Cardiac fibroblast (primary cell): Measurements from ENCODE around the gene EGFR.
"Not testable (repeated sequence)": the region's sequence is repeated elsewhere in the genome, so short reads cannot be mapped to it uniquely, and the experiment has no call there.

Experiments
- DNase-seq, 2 donors: peaks; one replicate each; pipeline versions ENCODE4 v3.0.0 to v3.0.0-alpha.2; 2010; ENCODE audit warnings: low read depth in 2 of 2
- H3K4me3 ChIP-seq, 2 donors: replicated peaks in 1 of 2; 1 replicate in 1 of 2; 2 replicates in 1 of 2; pipeline ENCODE4 v1.5.1; 2011; ENCODE audit warnings: low read depth in 2 of 2, low read length in 2 of 2, mild to moderate bottlenecking in 2 of 2, moderate library complexity in 1 of 2
- TF ChIP-seq, protein P1 (sequence below): IDR thresholded peaks from one replicate; pipeline ENCODE4 v1.5.1; 2011; ENCODE audit warnings: low read depth, mild to moderate bottlenecking, low read length, inconsistent platforms

EGFR gene

DNA sequence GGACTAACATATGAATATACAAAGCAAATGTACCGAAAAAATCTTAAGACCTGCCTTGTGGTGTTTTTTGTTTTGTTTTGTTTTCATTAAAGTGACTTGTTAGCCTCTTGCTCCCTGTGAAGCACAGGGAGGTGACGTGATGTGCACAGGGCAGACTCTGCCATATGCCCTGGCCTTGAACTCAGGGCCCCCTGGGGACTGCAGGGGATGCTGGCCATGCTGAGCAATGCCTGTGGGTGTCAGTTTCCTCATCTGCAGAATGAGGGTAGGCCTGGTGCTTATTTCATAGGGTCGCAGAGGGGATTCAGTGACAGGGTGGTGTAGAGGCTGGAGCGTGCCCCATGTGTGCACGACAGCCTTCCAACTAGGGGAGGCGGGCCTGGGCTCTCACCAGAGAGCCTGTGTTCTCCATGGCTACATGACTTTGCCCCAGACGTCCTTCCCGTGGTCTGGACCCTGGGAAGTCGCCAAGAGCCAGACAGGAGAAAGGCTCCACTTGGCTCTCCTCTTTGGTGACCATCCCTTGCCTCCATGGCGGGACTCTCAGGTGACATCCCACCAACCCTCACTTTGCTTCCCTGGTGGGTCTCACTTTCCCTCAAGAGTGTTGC lies 14.5 kb downstream of the EGFR start:
- H3K4me3 ChIP-seq = no peak overlapping the region
- DNase-seq = no peak
- TF ChIP-seq, protein P1, sequence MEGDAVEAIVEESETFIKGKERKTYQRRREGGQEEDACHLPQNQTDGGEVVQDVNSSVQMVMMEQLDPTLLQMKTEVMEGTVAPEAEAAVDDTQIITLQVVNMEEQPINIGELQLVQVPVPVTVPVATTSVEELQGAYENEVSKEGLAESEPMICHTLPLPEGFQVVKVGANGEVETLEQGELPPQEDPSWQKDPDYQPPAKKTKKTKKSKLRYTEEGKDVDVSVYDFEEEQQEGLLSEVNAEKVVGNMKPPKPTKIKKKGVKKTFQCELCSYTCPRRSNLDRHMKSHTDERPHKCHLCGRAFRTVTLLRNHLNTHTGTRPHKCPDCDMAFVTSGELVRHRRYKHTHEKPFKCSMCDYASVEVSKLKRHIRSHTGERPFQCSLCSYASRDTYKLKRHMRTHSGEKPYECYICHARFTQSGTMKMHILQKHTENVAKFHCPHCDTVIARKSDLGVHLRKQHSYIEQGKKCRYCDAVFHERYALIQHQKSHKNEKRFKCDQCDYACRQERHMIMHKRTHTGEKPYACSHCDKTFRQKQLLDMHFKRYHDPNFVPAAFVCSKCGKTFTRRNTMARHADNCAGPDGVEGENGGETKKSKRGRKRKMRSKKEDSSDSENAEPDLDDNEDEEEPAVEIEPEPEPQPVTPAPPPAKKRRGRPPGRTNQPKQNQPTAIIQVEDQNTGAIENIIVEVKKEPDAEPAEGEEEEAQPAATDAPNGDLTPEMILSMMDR = no peak

DNA sequence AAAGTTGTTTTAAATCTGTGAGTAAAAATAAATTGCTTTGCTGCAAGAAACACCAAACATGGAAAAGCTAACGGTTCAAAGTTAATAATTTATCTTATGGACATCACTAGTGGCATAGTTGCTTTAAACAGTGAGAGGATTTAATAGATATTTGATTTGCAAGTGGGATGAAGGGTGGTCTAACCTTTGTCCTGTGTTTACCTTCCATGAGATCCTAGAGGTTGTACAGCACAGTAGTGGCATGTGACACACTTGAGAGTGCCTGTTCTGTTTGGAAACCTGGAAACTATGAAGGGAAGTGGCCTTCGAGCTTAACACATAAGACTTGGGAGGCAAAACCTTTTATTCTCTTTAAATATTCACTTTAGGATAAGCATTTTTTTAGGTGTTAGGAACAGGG lies 16.0 kb downstream of the EGFR start:
- no peak overlapping the region for H3K4me3 ChIP-seq
- TF ChIP-seq, protein P1 = no peak
- no peak for DNase-seq

DNA sequence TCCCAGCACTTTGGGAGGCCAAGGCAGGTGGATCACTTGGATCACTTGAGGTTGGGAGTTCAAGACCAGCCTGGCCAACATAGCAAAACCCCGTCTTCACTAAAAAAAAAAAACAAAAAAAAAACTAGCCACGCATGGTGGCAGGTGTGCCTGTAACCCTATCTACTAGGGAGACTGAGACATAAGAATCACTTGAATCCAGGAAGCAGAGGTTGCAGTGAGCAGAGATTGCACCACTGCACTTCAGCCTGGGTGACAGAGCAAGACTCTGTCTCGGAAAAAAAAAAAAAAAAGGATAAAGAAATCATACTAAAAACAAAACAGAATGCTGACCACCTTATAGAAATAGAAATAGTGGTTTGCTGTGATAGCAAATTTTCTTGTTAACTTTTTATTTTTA lies 16.6 kb downstream of the EGFR start:
- not testable (repeated sequence) for DNase-seq, H3K4me3 ChIP-seq

DNA sequence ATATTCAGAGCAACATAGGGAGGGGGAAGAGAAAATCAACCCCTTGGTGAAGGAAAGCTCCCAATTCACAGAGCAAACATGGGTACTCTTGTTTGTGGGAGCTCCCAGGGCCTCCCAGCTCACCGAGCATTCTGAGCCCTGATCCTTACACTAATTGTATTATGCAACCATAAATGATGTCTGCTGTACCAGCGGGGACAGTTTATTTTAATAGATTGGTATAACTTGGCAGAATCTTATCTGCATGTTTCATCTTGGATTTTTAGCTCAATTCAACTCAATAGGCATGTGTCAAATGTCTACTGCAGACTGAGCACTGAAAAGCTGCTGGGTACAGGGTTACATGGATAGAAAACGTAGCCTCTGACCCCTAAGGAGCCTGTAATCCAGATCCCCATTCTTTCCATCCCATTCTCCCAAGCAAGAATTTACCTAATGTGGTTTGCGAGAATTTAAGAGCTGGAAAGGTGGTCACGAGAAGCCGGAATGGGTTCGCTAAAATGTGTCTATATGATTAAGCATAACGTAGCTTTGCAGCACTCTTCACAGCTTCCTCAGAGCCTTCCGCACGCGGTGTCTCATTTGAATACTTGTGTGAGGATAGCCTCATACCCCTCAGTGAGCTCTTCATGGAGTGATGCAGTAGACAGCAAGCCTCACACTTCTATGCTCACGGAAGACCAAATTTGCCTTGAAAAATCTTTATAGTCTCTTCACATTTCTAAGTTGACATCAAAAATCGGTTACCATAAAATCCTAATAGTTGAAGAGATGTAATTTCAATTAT lies 18.3 kb downstream of the EGFR start:
- H3K4me3 ChIP-seq = no peak overlapping the region
- no peak for DNase-seq
- TF ChIP-seq, protein P1 = no peak

DNA sequence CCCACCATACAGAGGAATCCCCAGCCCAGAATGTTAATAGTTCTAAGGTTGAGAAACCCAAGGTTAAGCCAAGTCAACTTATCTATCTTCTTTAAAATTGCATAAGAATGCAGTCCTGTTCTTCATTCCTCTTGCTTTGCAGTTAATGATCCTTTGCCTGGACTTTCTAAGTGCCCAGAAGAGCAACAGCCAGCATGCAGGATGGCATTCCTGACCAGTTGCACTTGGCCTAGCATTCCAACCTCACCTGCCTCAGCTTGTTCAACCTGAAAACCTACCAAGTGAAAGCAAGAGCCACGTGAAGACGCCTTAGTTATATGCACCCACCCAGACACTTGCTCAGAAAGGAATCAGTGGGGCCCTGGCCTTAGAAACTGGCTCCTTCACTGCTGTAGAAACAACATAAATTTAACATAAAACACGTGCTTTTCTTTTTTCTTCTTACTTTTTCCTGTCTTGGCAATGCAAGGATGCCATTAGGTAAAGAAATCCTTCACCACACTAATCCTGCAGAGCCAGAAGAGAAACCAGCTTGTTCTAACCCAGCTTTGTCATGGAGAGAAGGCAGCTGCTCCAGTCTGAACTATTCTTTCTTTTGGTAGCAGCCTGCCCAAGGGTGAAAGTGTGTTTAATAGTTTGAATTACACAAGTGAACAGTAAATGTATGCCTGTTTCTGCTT lies 25.0 kb downstream of the EGFR start:
- TF ChIP-seq, protein P1 = no peak
- H3K4me3 ChIP-seq = no peak overlapping the region
- no peak for DNase-seq

DNA sequence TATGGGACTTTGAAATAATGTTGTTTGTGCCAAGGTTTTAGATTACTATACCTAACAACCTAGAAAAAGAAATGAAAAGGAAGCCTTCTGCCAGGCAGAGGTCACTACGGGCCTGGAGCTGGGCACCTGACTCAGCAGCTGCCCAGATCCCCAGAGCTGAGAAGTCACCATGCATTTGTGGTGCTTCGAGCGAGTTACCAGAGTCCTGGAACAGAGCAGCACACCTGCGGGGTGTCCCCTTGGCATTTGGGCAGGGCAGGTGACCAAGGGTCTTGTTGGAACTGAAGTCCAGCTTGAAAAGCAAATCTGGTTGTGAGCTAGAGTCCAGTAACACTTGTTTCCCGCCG lies 25.5 kb downstream of the EGFR start:
- H3K4me3 ChIP-seq = no peak overlapping the region
- TF ChIP-seq, protein P1 = no peak

DNA sequence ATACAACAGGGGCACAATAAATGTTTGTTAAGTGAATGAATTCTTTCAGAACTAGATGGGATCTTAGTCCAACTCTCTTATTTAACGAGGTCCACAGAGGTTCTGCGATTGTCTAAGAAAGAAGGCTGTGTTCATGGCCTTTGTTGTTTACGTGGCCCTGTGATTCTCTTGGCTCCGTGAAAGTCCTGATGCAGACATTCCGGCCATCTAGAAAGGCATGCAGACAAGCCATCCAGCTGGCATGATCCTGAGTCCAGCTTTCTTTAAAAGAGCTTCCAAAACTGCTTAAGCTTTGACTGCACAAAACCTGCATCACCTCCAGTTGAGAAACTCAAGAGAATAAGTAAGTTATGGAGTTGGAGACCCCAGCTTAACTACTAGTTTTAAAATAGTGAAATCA lies 26.0 kb downstream of the EGFR start:
- TF ChIP-seq, protein P1 = no peak
- no peak overlapping the region for H3K4me3 ChIP-seq
- no peak for DNase-seq

More for the DNA sequence above, 25.5 kb downstream of the EGFR start:
- no peak for DNase-seq
